Parathyroid adenoma (tissue), 2 donors: Measurements from ENCODE around the gene HAPSTR1.

Experiments
- H2AFZ ChIP-seq: fragments of 300-600 bp; sonication (generic); one replicate; pipeline ENCODE4 v1.7.0; 2017; ENCODE audit warnings: antibody characterized with exemption, mild to moderate bottlenecking
- H3K27ac ChIP-seq: fragments of 300-600 bp; sonication (generic); one replicate; pipeline ENCODE4 v1.7.0; 2017
- H3K27me3 ChIP-seq: fragments of 300-600 bp; sonication (generic); one replicate; pipeline ENCODE4 v1.7.0; 2017; ENCODE audit warnings: low read length; ENCODE audit not compliant: control insufficient read depth, insufficient read depth
- H3K36me3 ChIP-seq: fragments of 300-600 bp; sonication (generic); one replicate; pipeline ENCODE4 v1.7.0; 2017; ENCODE audit warnings: low read length; ENCODE audit not compliant: control insufficient read depth, insufficient read depth
- H3K4me1 ChIP-seq: fragments of 300-600 bp; sonication (generic); one replicate; pipeline ENCODE4 v1.7.0; 2017; ENCODE audit warnings: control low read depth
- H3K4me2 ChIP-seq: fragments of 300-600 bp; sonication (generic); one replicate; pipeline ENCODE4 v1.7.0; 2017; ENCODE audit warnings: low read length
- H3K4me3 ChIP-seq: fragments of 300-600 bp; sonication (generic); one replicate; pipeline ENCODE4 v1.7.0; 2017; ENCODE audit warnings: low read depth, low read length
- H3K79me2 ChIP-seq: fragments of 300-600 bp; sonication (generic); one replicate; pipeline ENCODE4 v1.7.0; 2017; ENCODE audit warnings: control low read depth
- H3K9ac ChIP-seq: fragments of 300-600 bp; sonication (generic); one replicate; pipeline ENCODE4 v1.7.0; 2017; ENCODE audit warnings: mild to moderate bottlenecking
- H3K9me3 ChIP-seq: fragments of 300-600 bp; sonication (generic); one replicate; pipeline ENCODE4 v1.7.0; 2017; ENCODE audit warnings: low read length; ENCODE audit not compliant: control insufficient read depth
- TF ChIP-seq, protein P1 (sequence below): fragments of 300-600 bp; sonication (generic); IDR thresholded peaks from one replicate; pipeline ENCODE4 v1.7.0; 2017; ENCODE audit warnings: antibody characterized with exemption, mild to moderate bottlenecking
- donor health status: primary hyperparathyroidism.

HAPSTR1 gene

DNA sequence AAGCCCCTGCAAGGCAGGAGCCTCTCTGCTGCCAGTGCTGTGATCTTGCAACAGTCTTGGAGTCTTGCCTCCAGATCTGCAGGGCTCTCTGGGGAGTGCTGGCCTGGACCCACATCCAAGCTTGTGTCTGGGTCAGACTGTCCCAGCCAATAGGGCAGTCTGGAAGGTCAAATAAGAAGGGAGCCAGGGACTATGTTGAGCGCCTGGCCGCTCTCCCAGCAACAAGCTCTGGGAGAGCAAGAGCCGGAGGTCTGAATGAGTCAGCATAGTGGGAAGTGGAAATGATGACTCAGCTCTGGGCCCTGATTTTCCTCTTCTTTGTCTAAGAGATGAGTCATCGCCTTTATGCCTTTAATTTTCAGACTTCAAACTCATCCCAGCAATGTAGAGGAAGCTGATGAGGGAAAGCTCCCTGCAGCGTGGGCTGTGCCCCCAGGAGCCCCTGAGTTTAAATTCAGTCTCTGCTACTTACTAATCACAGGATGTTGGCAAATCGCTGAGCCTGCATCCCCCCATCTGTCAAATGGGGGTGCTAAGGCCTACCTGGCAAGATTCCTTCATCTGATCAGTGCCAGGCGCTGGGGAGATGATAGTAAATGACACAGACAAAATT is 43.6 kb upstream of the HAPSTR1 start:
- Histone ChIP-seq H3K4me1 (peaks cover 5% of the 10 kb centered on the region), H3K4me2 (peak overlapping the region; percentile 14), H3K27ac (peak overlapping the region; percentile 74), H3K36me3 (no peaks in the 10 kb centered on the region), H3K4me3 (no peak overlapping the region), H3K79me2 (no peaks in the 10 kb centered on the region), H2AFZ (peak overlapping the region; percentile 26), H3K27me3 (no peaks in the 10 kb centered on the region), H3K9me3 (no peaks in the 10 kb centered on the region), H3K9ac (no peak overlapping the region)
- TF ChIP-seq, protein P1, sequence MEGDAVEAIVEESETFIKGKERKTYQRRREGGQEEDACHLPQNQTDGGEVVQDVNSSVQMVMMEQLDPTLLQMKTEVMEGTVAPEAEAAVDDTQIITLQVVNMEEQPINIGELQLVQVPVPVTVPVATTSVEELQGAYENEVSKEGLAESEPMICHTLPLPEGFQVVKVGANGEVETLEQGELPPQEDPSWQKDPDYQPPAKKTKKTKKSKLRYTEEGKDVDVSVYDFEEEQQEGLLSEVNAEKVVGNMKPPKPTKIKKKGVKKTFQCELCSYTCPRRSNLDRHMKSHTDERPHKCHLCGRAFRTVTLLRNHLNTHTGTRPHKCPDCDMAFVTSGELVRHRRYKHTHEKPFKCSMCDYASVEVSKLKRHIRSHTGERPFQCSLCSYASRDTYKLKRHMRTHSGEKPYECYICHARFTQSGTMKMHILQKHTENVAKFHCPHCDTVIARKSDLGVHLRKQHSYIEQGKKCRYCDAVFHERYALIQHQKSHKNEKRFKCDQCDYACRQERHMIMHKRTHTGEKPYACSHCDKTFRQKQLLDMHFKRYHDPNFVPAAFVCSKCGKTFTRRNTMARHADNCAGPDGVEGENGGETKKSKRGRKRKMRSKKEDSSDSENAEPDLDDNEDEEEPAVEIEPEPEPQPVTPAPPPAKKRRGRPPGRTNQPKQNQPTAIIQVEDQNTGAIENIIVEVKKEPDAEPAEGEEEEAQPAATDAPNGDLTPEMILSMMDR = no peak

DNA sequence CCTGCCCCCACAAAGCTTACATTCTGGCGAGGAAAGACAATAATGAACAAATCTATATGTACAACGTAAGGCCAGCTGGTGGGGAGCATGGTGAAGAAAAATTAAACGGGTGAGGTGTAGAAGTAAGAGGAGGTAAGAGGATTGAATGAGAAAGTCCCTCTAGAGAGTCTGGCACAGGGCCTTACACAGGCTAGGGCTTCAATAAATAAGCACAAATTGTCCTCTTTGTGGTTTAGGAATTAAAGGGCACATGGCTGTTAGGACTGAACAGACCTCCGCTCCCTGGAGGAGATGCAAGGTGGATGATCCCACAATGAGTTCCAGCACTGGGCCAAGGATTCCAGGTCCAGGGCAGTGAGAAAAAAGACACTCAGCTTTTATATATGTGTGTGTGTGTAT is 43.1 kb upstream of the HAPSTR1 start:
- H3K27me3 ChIP-seq = no peaks in the 10 kb centered on the region
- peak overlapping the region; percentile 14 for H3K4me2 ChIP-seq
- no peaks in the 10 kb centered on the region for H3K9me3 ChIP-seq
- peak overlapping the region; percentile 74 for H3K27ac ChIP-seq
- no peak overlapping the region for H3K9ac ChIP-seq
- no peaks in the 10 kb centered on the region for H3K79me2 ChIP-seq
- H3K4me3 ChIP-seq = no peak overlapping the region
- H3K4me1 ChIP-seq = peaks cover 5% of the 10 kb centered on the region
- no peaks in the 10 kb centered on the region for H3K36me3 ChIP-seq
- TF ChIP-seq, protein P1 = no peak
- H2AFZ ChIP-seq = peak overlapping the region; percentile 26

DNA sequence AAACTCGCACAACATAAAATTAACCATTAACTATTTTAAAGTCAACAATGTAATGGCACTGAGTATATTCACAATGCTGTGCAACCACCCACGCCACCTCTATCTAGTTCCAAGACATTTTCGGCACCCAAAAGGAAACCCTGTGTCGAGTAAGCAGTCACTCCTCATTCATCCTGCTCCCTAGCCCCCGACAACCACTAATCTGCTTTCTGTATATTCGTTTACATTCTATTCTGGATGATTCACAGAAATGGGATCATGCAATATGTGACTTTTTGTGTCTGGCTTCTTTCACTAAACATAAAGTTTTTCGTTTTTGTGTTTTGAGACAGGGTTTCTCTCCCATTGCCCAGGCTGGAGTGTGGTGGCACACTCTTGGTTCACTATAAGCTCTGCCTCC is 42.2 kb upstream of the HAPSTR1 start:
- peaks cover 5% of the 10 kb centered on the region for H3K4me1 ChIP-seq
- no peak overlapping the region for H3K4me2 ChIP-seq
- H3K9ac ChIP-seq = no peak overlapping the region
- no peak overlapping the region for H2AFZ ChIP-seq
- H3K36me3 ChIP-seq = no peaks in the 10 kb centered on the region
- H3K27me3 ChIP-seq = no peaks in the 10 kb centered on the region
- no peaks in the 10 kb centered on the region for H3K79me2 ChIP-seq
- TF ChIP-seq, protein P1 = no peak
- no peaks in the 10 kb centered on the region for H3K9me3 ChIP-seq
- H3K4me3 ChIP-seq = no peak overlapping the region
- no peak overlapping the region for H3K27ac ChIP-seq

DNA sequence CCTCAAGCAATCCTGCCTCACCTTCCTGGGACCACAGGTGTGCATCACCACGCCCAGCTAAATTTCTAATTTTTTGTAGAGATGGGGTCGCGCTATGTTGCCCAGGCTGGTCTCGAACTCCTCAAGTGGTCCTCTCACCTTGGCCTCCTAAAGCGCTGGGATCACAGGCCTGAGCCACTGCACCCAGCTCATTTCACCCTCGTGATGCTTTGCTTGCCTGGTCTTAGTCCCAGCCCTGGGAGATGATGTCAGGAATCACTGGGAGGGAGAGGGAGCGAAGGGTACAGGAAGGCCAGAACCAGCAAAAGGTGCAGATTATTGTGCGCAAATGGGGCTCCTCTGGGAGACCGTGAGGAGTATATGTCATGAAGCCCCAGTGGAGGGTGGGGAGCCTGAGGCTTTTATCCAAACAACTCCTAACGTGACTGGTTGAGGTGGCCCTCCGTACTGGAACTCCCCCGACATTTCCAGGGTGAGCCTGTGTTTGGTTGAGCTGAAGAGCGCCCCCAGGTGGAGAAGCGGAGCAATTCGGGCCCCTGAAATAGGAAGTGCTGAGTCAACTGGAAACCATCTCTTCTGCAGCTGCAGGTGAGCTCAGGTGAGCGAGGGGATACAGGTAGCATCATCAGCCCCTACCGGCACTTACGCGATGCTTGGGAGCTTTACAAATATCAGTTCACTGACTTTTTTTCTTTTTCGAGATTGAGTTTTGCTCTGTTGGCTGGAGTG is 41.2 kb upstream of the HAPSTR1 start:
- Histone ChIP-seq H3K4me1 (peaks cover 5% of the 10 kb centered on the region), H3K36me3 (no peaks in the 10 kb centered on the region), H3K79me2 (no peaks in the 10 kb centered on the region), H2AFZ (no peak overlapping the region), H3K9me3 (no peaks in the 10 kb centered on the region), H3K4me2 (no peak overlapping the region), H3K9ac (no peak overlapping the region), H3K27me3 (no peaks in the 10 kb centered on the region), H3K27ac (no peak overlapping the region), H3K4me3 (no peak overlapping the region)
- TF ChIP-seq, protein P1 = peak; percentile 5
